Progenitor cell of endocrine pancreas (in vitro differentiated cells): Measurements from ENCODE around the gene NCDN. TPM values are rescaled to one million over a fixed set of nuclear protein-coding genes. Genes with fewer than 3 reads are reported as not detected.
"Not testable (repeated sequence)": the region's sequence is repeated elsewhere in the genome, so short reads cannot be mapped to it uniquely, and the experiment has no call there.

ENCODE experiments used
- DNase-seq: peaks from one replicate; pipeline ENCODE4 v3.0.0; 2021; ENCODE audit warnings: low spot score; ENCODE audit not compliant: unreplicated experiment
- H3K27ac Mint-ChIP-seq: 2 replicates; pipeline ENCODE4 v1.8.0; 2021; ENCODE audit warnings: mild to moderate bottlenecking, moderate library complexity, mixed read lengths
- H3K27me3 Mint-ChIP-seq: 2 replicates; pipeline ENCODE4 v1.8.0; 2021; ENCODE audit warnings: mixed read lengths
- H3K36me3 Mint-ChIP-seq: 2 replicates; pipeline ENCODE4 v1.8.0; 2022; ENCODE audit warnings: mixed read lengths; ENCODE audit not compliant: insufficient read depth
- H3K4me1 Mint-ChIP-seq: 2 replicates; pipeline ENCODE4 v1.8.0; 2021; ENCODE audit warnings: low read depth, mixed read lengths
- H3K4me3 Mint-ChIP-seq: 2 replicates; pipeline ENCODE4 v1.8.0; 2021; ENCODE audit warnings: low read depth, mild to moderate bottlenecking, moderate library complexity, mixed read lengths
- H3K9me3 Mint-ChIP-seq: 2 replicates; pipeline ENCODE4 v1.8.0; 2021; ENCODE audit warnings: low read depth, mixed read lengths
- CTCF ChIP-seq: fragments of 200-600 bp; sonication (generic); IDR thresholded peaks from one replicate; pipeline ENCODE4 v1.5.0; 2021; ENCODE audit warnings: antibody characterized with exemption, mild to moderate bottlenecking; ENCODE audit not compliant: unreplicated experiment
- total RNA-seq: library from RNA; stranded (reverse); gene quantifications from 2 replicates; pipeline ENCODE4 v1.2.1, GENCODE V29; 2021

Gene NCDN
- total RNA-seq, 1 donor from 2014 or later: 25.3 TPM

GRCh38 chr1:35574655-35575415 lies 17.2 kb downstream of the NCDN start:
- Mint-ChIP-seq H3K4me1 (peaks cover 17% of the 10 kb centered on the region), H3K27me3 (peaks cover 74% of the 10 kb centered on the region), H3K4me3 (peak overlapping the region; percentile 25), H3K9me3 (no peaks in the 10 kb centered on the region), H3K36me3 (no peaks in the 10 kb centered on the region), H3K27ac (no peak overlapping the region)
- no peak for DNase-seq
- no peak for TF ChIP-seq CTCF

- Mint-ChIP-seq H3K27ac (no peak overlapping the region), H3K4me3 (peak overlapping the region; percentile 25)
Observed at GRCh38 chr1:35575416-35575958, 17.9 kb downstream of the NCDN start.

GRCh38 chr1:35576061-35576765 lies 18.6 kb downstream of the NCDN start:
- H3K27me3 Mint-ChIP-seq: peaks cover 61% of the 10 kb centered on the region
- H3K9me3 Mint-ChIP-seq: no peaks in the 10 kb centered on the region
- H3K27ac Mint-ChIP-seq: no peak overlapping the region
- no peak for TF ChIP-seq CTCF
- DNase-seq: no peak
- H3K4me1 Mint-ChIP-seq: peaks cover 17% of the 10 kb centered on the region
- no peaks in the 10 kb centered on the region for H3K36me3 Mint-ChIP-seq
- no peak overlapping the region for H3K4me3 Mint-ChIP-seq

More at GRCh38 chr1:35575416-35575958, 17.9 kb downstream of the NCDN start:
- Mint-ChIP-seq H3K9me3 (no peaks in the 10 kb centered on the region), H3K36me3 (no peaks in the 10 kb centered on the region), H3K27me3 (peaks cover 68% of the 10 kb centered on the region), H3K4me1 (peaks cover 17% of the 10 kb centered on the region)
- TF ChIP-seq CTCF: no peak
- no peak for DNase-seq

- H3K4me3 Mint-ChIP-seq, H3K9me3 Mint-ChIP-seq, H3K36me3 Mint-ChIP-seq, H3K27ac Mint-ChIP-seq, DNase-seq: not testable (repeated sequence)
- peaks cover 55% of the 10 kb centered on the region for H3K27me3 Mint-ChIP-seq
- peaks cover 17% of the 10 kb centered on the region for H3K4me1 Mint-ChIP-seq
Observed at GRCh38 chr1:35576766-35577070, 19.1 kb downstream of the NCDN start.

- H3K4me1 Mint-ChIP-seq: peaks cover 17% of the 10 kb centered on the region
- H3K4me3 Mint-ChIP-seq: peak overlapping the region; percentile 14
- H3K36me3 Mint-ChIP-seq: no peaks in the 10 kb centered on the region
- peaks cover 49% of the 10 kb centered on the region for H3K27me3 Mint-ChIP-seq
- no peak for DNase-seq
- no peak for TF ChIP-seq CTCF
- H3K9me3 Mint-ChIP-seq: no peaks in the 10 kb centered on the region
- H3K27ac Mint-ChIP-seq: peak overlapping the region; percentile 42
Observed at GRCh38 chr1:35577071-35577998, 19.7 kb downstream of the NCDN start.
